A549 (cell line): ENCODE data around the gene PTPRS. TPM values are rescaled to one million over a fixed set of nuclear protein-coding genes. Genes with fewer than 3 reads are reported as not detected.
A peak's percentile ranks its signal among the peaks of the same experiment; 100 is the strongest.

Experiments used
- ATAC-seq, 2 experiments: fragments of 200-7000 bp in 1 of 2; fragments of >200 bp in 1 of 2; cut with Nextera tagmentation in 1 of 2; cut with Tn5 transposase in 1 of 2; 3 replicates each; pipeline versions ENCODE4 v1.8.0 to v1.9.1; 2018 to 2020; ENCODE audit warnings: mild to moderate bottlenecking in 1 of 2, moderate library complexity in 1 of 2
- CTCF ChIA-PET: fragments of 300-600 bp; sonication (Branson Sonifier 250); formaldehyde crosslinking; extraction: SDS; loops from one replicate; lab custom pipeline; 2021; ENCODE audit warnings: antibody characterized with exemption, inconsistent platforms; lab: Yijun Ruan, JAX
- POLR2A ChIA-PET: fragments of 350-600 bp; formaldehyde crosslinking; extraction: SDS; loops from one replicate; lab custom pipeline; 2021; ENCODE audit warnings: antibody characterized with exemption, inconsistent platforms; lab: Yijun Ruan, JAX
- DNase-seq, 2 experiments: peaks; one replicate each; pipeline versions ENCODE4 v3.0.0 to v3.0.0-alpha.2; 2011 to 2016; ENCODE audit warnings: low read depth in 1 of 2, low spot score in 1 of 2
- FAIRE-seq: peaks from 2 replicates; lab custom pipeline; 2011; peaks lifted over from hg19 to GRCh38; lab: Jason Lieb, UNC
- H3K27ac ChIP-seq, 2 experiments: fragments of >200 bp; sonication (Bioruptor Twin); formaldehyde crosslinking; 3 replicates each; pipeline ENCODE4 v1.5.1; 2016 to 2017
- H3K4me1 ChIP-seq: fragments of >200 bp; sonication (Bioruptor Twin); formaldehyde crosslinking; 3 replicates; pipeline ENCODE4 v1.6.1; 2016
- H3K4me2 ChIP-seq: fragments of >200 bp; sonication (Bioruptor Twin); formaldehyde crosslinking; 3 replicates; pipeline ENCODE4 v1.6.1; 2016
- H3K4me3 ChIP-seq: fragments of >200 bp; sonication (Bioruptor Twin); formaldehyde crosslinking; 3 replicates; pipeline ENCODE4 v1.5.1; 2016
- H3K9me3 ChIP-seq: fragments of >200 bp; sonication (Bioruptor Twin); formaldehyde crosslinking; 3 replicates; pipeline ENCODE4 v1.6.1; 2016
- BCL3 ChIP-seq: fragments of >200 bp; sonication (Bioruptor Twin); formaldehyde crosslinking; IDR thresholded peaks from 3 replicates; pipeline ENCODE4 v1.6.1; 2016
- CBX2 ChIP-seq: fragments of 200-600 bp; sonication (generic); IDR thresholded peaks from 2 replicates; pipeline ENCODE4 v1.6.1; 2016; ENCODE audit warnings: low read depth, mild to moderate bottlenecking, borderline replicate concordance
- CEBPB ChIP-seq, 2 experiments: fragments of >200 bp in 1 of 2; sonication (Bioruptor Twin) in 1 of 2; formaldehyde crosslinking in 1 of 2; IDR thresholded peaks; 2 replicates each; pipeline ENCODE4 v1.6.1; 2012 to 2016
- CTCF ChIP-seq: fragments of >200 bp; sonication (Bioruptor Twin); formaldehyde crosslinking; IDR thresholded peaks from 3 replicates; pipeline ENCODE4 v1.5.1; 2016
- E2F6 ChIP-seq: IDR thresholded peaks from 2 replicates; pipeline ENCODE4 v1.6.1; 2012; ENCODE audit warnings: low read depth, borderline replicate concordance
- ELK1 ChIP-seq: fragments of 150-350 bp; IDR thresholded peaks from 2 replicates; pipeline ENCODE4 v1.6.1; 2014; ENCODE audit warnings: low read depth, mild to moderate bottlenecking, low read length
- EP300 ChIP-seq, 2 experiments: fragments of >200 bp; sonication (Bioruptor Twin); formaldehyde crosslinking; IDR thresholded peaks; 2 replicates in 1 of 2; 3 replicates in 1 of 2; pipeline ENCODE4 v1.6.1; 2016 to 2017
- ESRRA ChIP-seq: fragments of 150-350 bp; IDR thresholded peaks from 2 replicates; pipeline ENCODE4 v1.6.1; 2014; ENCODE audit warnings: mild to moderate bottlenecking, low read length, borderline replicate concordance
- FOSB ChIP-seq: fragments of 250-450 bp; sonication (Bioruptor Pico); IDR thresholded peaks from 2 replicates; pipeline ENCODE4 v1.5.0; 2020; ENCODE audit warnings: mild to moderate bottlenecking, moderate library complexity
- FOSL2 ChIP-seq, 2 experiments: fragments of 450-650 bp in 1 of 2; fragments of >200 bp in 1 of 2; sonication (Bioruptor Twin) in 1 of 2; formaldehyde crosslinking; IDR thresholded peaks; 2 replicates each; pipeline versions ENCODE4 v1.5.0 to v1.6.1; 2016 to 2020; ENCODE audit warnings: mild to moderate bottlenecking in 1 of 2, moderate library complexity in 1 of 2
- GATA3 ChIP-seq: IDR thresholded peaks from 2 replicates; pipeline ENCODE4 v1.6.1; 2012; ENCODE audit warnings: borderline replicate concordance
- HOXB5 ChIP-seq: fragments of 250-450 bp; sonication (Bioruptor Pico); IDR thresholded peaks from 2 replicates; pipeline ENCODE4 v1.5.0; 2020; ENCODE audit warnings: mild to moderate bottlenecking, moderate library complexity
- JUNB ChIP-seq: fragments of >200 bp; sonication (Bioruptor Twin); formaldehyde crosslinking; IDR thresholded peaks from 2 replicates; pipeline ENCODE4 v1.6.1; 2016
- MAX ChIP-seq: IDR thresholded peaks from 2 replicates; pipeline ENCODE4 v1.6.1; 2012
- NFE2L2 ChIP-seq: fragments of 150-350 bp; conservative IDR thresholded peaks from 2 replicates; pipeline ENCODE4 v1.6.1; 2014; ENCODE audit warnings: low read length
- NPAS2 ChIP-seq: fragments of 250-450 bp; sonication (Bioruptor Pico); IDR thresholded peaks from 2 replicates; pipeline ENCODE4 v1.8.0; 2022; ENCODE audit warnings: mild to moderate bottlenecking, moderate library complexity, borderline replicate concordance
- NR3C1 ChIP-seq: fragments of >200 bp; sonication (Bioruptor Twin); formaldehyde crosslinking; IDR thresholded peaks from 3 replicates; pipeline ENCODE4 v1.6.1; 2017
- PBX3 ChIP-seq: IDR thresholded peaks from 2 replicates; pipeline ENCODE4 v1.6.1; 2012
- RAD21 ChIP-seq, 2 experiments: fragments of >200 bp in 1 of 2; sonication (Bioruptor Twin) in 1 of 2; formaldehyde crosslinking in 1 of 2; IDR thresholded peaks in 1 of 2; conservative IDR thresholded peaks in 1 of 2; 2 replicates in 1 of 2; 3 replicates in 1 of 2; pipeline ENCODE4 v1.6.1; 2012 to 2018; ENCODE audit warnings: inconsistent platforms in 1 of 2
- RCOR1 ChIP-seq: fragments of 150-350 bp; IDR thresholded peaks from 2 replicates; pipeline ENCODE4 v1.6.1; 2014; ENCODE audit warnings: antibody characterized with exemption, low read length, low read depth
- RNF2 ChIP-seq: fragments of 200-600 bp; sonication (generic); IDR thresholded peaks from 2 replicates; pipeline ENCODE4 v1.6.1; 2016; ENCODE audit warnings: low read depth, mild to moderate bottlenecking, antibody characterized with exemption, moderate library complexity, borderline replicate concordance
- SREBF2 ChIP-seq: fragments of 450-650 bp; IDR thresholded peaks from 2 replicates; pipeline ENCODE4 v1.6.1; 2014; ENCODE audit warnings: mild to moderate bottlenecking, moderate library complexity
- TFCP2L1 ChIP-seq: fragments of 250-450 bp; sonication (Bioruptor Pico); IDR thresholded peaks from 2 replicates; pipeline ENCODE4 v1.5.0; 2021; ENCODE audit warnings: mild to moderate bottlenecking
- TP53 ChIP-seq: fragments of 250-450 bp; sonication (Bioruptor Pico); IDR thresholded peaks from 2 replicates; pipeline ENCODE4 v1.5.0; 2021; ENCODE audit warnings: mild to moderate bottlenecking, moderate library complexity
- ZNF302 ChIP-seq: fragments of 250-450 bp; sonication (Bioruptor Pico); IDR thresholded peaks from 2 replicates; pipeline ENCODE4 v1.9.0; 2021; ENCODE audit warnings: inconsistent platforms, mild to moderate bottlenecking, moderate library complexity
- WGBS: methylation state at CpG from one replicate; pipeline ENCODE4 v1.1.6; 2017; ENCODE audit errors: missing lambda C conversion rate; 5-methylcytosine and 5-hydroxymethylcytosine counted together
- polyA plus RNA-seq, 4 experiments: library from polyadenylated mRNA; depleted of rRNA in 3 of 4; stranded (reverse); fragments of >200 nt; fragmentation: RNase III in 1 of 4; extraction: RNeasy Plus Mini Kit Qiagen cat#74134 plus additional on column Dnase treatment in 1 of 4; gene quantifications; 2 replicates in 3 of 4; 3 replicates in 1 of 4; pipeline ENCODE4 v1.2.3, GENCODE V29; 2011 to 2017

The PTPRS gene
- polyA plus RNA-seq, 2 of the 4 experiments (the other 2 are of a cell fraction), result 22.3 to 44.7 TPM

- no peak for TF ChIP-seq E2F6
Measured at GRCh38 chr19:5361407-5361806, 20.8 kb upstream of the PTPRS start (continued).

GRCh38 chr19:5360003-5360780 is 19.6 kb upstream of the PTPRS start:
- ChIA-PET POLR2A (no interaction called here), CTCF (no interaction called here)
- TF ChIP-seq BCL3 (no peak), GATA3 (no peak), JUNB (no peak), ZNF302 (CRISPR knock-in tag) (no peak), CBX2 (no peak), TFCP2L1 (CRISPR knock-in tag) (no peak), RNF2 (no peak), ELK1 (no peak), NPAS2 (CRISPR knock-in tag) (no peak), NFE2L2 (no peak), CEBPB (IDR thresholded peaks at IDR 0.05) (no peak), RCOR1 (no peak), ESRRA (no peak), FOSL2 (IDR thresholded peaks at IDR 0.05) (no peak), FOSL2 (CRISPR knock-in tag; IDR thresholded peaks at IDR 0.05) (no peak), RAD21 (conservative IDR thresholded peaks at IDR 0.05 in 1 of 2, IDR thresholded peaks at IDR 0.05 in 1 of 2) (no peak)
- H3K4me3 ChIP-seq, result no peak overlapping the region
- DNase-seq (no peak), ATAC-seq (no peak), FAIRE-seq (no peak)
- no peaks in the 10 kb centered on the region for H3K9me3 ChIP-seq
- H3K4me1 ChIP-seq, result 0 out of 3 replicates have a peak, but pooled peaks cover 3% of the 10 kb centered on the region
- H3K27ac ChIP-seq, result no peak overlapping the region
- H3K4me2 ChIP-seq, result no peak overlapping the region
- WGBS, result 27% methylated on average over 9 of the region's 9 CpGs

GRCh38 chr19:5358173-5358800 is 17.7 kb upstream of the PTPRS start:
- Histone ChIP-seq H3K9me3 (no peaks in the 10 kb centered on the region), H3K4me2 (no peak overlapping the region), H3K4me3 (no peak overlapping the region), H3K27ac (no peak overlapping the region), H3K4me1 (0 out of 3 replicates have a peak, but pooled peaks cover 3% of the 10 kb centered on the region)
- ChIA-PET CTCF (interaction anchor here (1.1 kb wide), 1 partner anchor 310 kb away, joined by 3 read pairs; no protein-coding TSS in a partner anchor), POLR2A (no interaction called here)
- FAIRE-seq (no peak), ATAC-seq (no peak), DNase-seq (peak in 1 of 2 experiments; percentile 36)
- WGBS, result 39% methylated on average over 7 of the region's 9 CpGs
- TF ChIP-seq EP300 (IDR thresholded peaks at IDR 0.05) (no peak), E2F6 (no peak), CEBPB (IDR thresholded peaks at IDR 0.05) (no peak), SREBF2 (no peak), CTCF (no peak), TP53 (CRISPR knock-in tag) (no peak), FOSB (CRISPR knock-in tag) (no peak), HOXB5 (CRISPR knock-in tag) (no peak), MAX (no peak), NR3C1 (no peak), PBX3 (no peak), CBX2 (no peak)
